Activated naive CD4-positive, alpha-beta T cell treated with anti-CD3 and anti-CD28 coated beads for 36 hours (primary cell): Measurements from ENCODE around the gene MYO6. TPM values are rescaled to one million over a fixed set of nuclear protein-coding genes. Genes with fewer than 3 reads are reported as not detected.

Experiments
- CTCF ChIA-PET: fragments of 350-600 bp; sonication (Branson Sonifier 250); formaldehyde crosslinking; loops from one replicate; lab custom pipeline; 2021; ENCODE audit warnings: antibody characterized with exemption; lab: Charles Lee
- DNase-seq: peaks from one replicate; pipeline ENCODE4 v3.0.0-alpha.2; 2020
- H3K27ac Mint-ChIP-seq: one replicate; pipeline ENCODE4 v1.8.0; 2021; ENCODE audit warnings: mild to moderate bottlenecking, mixed read lengths
- H3K27me3 Mint-ChIP-seq: one replicate; pipeline ENCODE4 v1.8.0; 2021; ENCODE audit warnings: low read depth, mixed read lengths
- H3K36me3 Mint-ChIP-seq: one replicate; pipeline ENCODE4 v1.8.0; 2021; ENCODE audit warnings: low read depth, mixed read lengths
- H3K4me1 Mint-ChIP-seq: one replicate; pipeline ENCODE4 v1.8.0; 2021; ENCODE audit warnings: low read depth, mixed read lengths
- H3K4me3 Mint-ChIP-seq: one replicate; pipeline ENCODE4 v1.8.0; 2021; ENCODE audit warnings: mild to moderate bottlenecking, moderate library complexity, mixed read lengths
- H3K9me3 Mint-ChIP-seq: one replicate; pipeline ENCODE4 v1.8.0; 2021; ENCODE audit warnings: mixed read lengths
- intact Hi-C: fragments of 100-400 bp; cut with micrococcal nuclease; formaldehyde crosslinking; loops from one replicate; pipeline ENCODE4 v1.15.1; 2023
- total RNA-seq, 2 experiments: library from RNA; stranded (reverse); gene quantifications; one replicate each; pipeline ENCODE4 v1.2.3, GENCODE V29; 2021

The MYO6 gene
- total RNA-seq, 2 experiments from 2014 or later: 1.8 to 2.0 TPM

- H3K27ac Mint-ChIP-seq: no peak overlapping the region
- H3K9me3 Mint-ChIP-seq: no peaks in the 10 kb centered on the region
- intact Hi-C loops: no loop called here
- CTCF ChIA-PET: interaction anchor here (0.7 kb wide), 1 partner anchor 12 kb away, joined by 3 read pairs; no protein-coding TSS in a partner anchor
- H3K4me1 Mint-ChIP-seq: no peaks in the 10 kb centered on the region
- H3K27me3 Mint-ChIP-seq: no peaks in the 10 kb centered on the region
- H3K36me3 Mint-ChIP-seq: no peaks in the 10 kb centered on the region
- DNase-seq: no peak
- no peak overlapping the region for H3K4me3 Mint-ChIP-seq
Measured at GRCh38 chr6:75776461-75776860, 27.4 kb downstream of the MYO6 start.

- H3K9me3 Mint-ChIP-seq: no peaks in the 10 kb centered on the region
- H3K4me3 Mint-ChIP-seq: no peak overlapping the region
- CTCF ChIA-PET: interaction anchor here (0.9 kb wide), 1 partner anchor 114 kb away, joined by 3 read pairs; no protein-coding TSS in a partner anchor
- peaks cover 8% of the 10 kb centered on the region for H3K4me1 Mint-ChIP-seq
- intact Hi-C loops: no loop called here
- H3K36me3 Mint-ChIP-seq: no peaks in the 10 kb centered on the region
- H3K27ac Mint-ChIP-seq: no peak overlapping the region
- DNase-seq: no peak
- peaks cover 2% of the 10 kb centered on the region for H3K27me3 Mint-ChIP-seq
Measured at GRCh38 chr6:75778757-75779156, 29.7 kb downstream of the MYO6 start.

GRCh38 chr6:75786152-75786551, 37.1 kb downstream of the MYO6 start:
- peaks cover 6% of the 10 kb centered on the region for H3K27me3 Mint-ChIP-seq
- no peaks in the 10 kb centered on the region for H3K9me3 Mint-ChIP-seq
- CTCF ChIA-PET: no interaction called here
- H3K4me1 Mint-ChIP-seq: peaks cover 8% of the 10 kb centered on the region
- no peak overlapping the region for H3K4me3 Mint-ChIP-seq
- H3K27ac Mint-ChIP-seq: no peak overlapping the region
- intact Hi-C loops: no loop called here
- DNase-seq: no peak
- H3K36me3 Mint-ChIP-seq: no peaks in the 10 kb centered on the region

GRCh38 chr6:75788894-75789293, 39.9 kb downstream of the MYO6 start:
- no peaks in the 10 kb centered on the region for H3K9me3 Mint-ChIP-seq

GRCh38 chr6:75791881-75792280, 42.8 kb downstream of the MYO6 start:
- intact Hi-C loops: no loop called here

More at GRCh38 chr6:75788894-75789293, 39.9 kb downstream of the MYO6 start:
- CTCF ChIA-PET: no interaction called here
- DNase-seq: no peak
- Mint-ChIP-seq H3K4me3 (no peak overlapping the region), H3K36me3 (no peaks in the 10 kb centered on the region), H3K4me1 (no peaks in the 10 kb centered on the region), H3K27me3 (peaks cover 6% of the 10 kb centered on the region), H3K27ac (no peak overlapping the region)
- intact Hi-C loops: no loop called here

GRCh38 chr6:75794351-75794846, 45.4 kb downstream of the MYO6 start:
- Mint-ChIP-seq H3K27ac (no peak overlapping the region), H3K36me3 (no peaks in the 10 kb centered on the region), H3K4me3 (no peak overlapping the region), H3K4me1 (no peaks in the 10 kb centered on the region), H3K27me3 (peaks cover 19% of the 10 kb centered on the region), H3K9me3 (no peaks in the 10 kb centered on the region)
- CTCF ChIA-PET: interaction anchor here (0.9 kb wide), 1 partner anchor 18 kb away, joined by 3 read pairs; no protein-coding TSS in a partner anchor
- no peak for DNase-seq
- intact Hi-C loops: no loop called here

More at GRCh38 chr6:75791881-75792280, 42.8 kb downstream of the MYO6 start:
- no peak overlapping the region for H3K4me3 Mint-ChIP-seq
- peaks cover 15% of the 10 kb centered on the region for H3K27me3 Mint-ChIP-seq
- CTCF ChIA-PET: interaction anchor here (0.6 kb wide), 1 partner anchor 261 kb away, joined by 3 read pairs; no protein-coding TSS in a partner anchor
- DNase-seq: no peak
- H3K36me3 Mint-ChIP-seq: no peaks in the 10 kb centered on the region
- H3K9me3 Mint-ChIP-seq: no peaks in the 10 kb centered on the region
- no peak overlapping the region for H3K27ac Mint-ChIP-seq
- H3K4me1 Mint-ChIP-seq: no peaks in the 10 kb centered on the region

GRCh38 chr6:75794954-75795739, 46.1 kb downstream of the MYO6 start:
- intact Hi-C loops: no loop called here
- H3K27me3 Mint-ChIP-seq: peaks cover 19% of the 10 kb centered on the region
- no peaks in the 10 kb centered on the region for H3K4me1 Mint-ChIP-seq
- no peak overlapping the region for H3K4me3 Mint-ChIP-seq
- H3K27ac Mint-ChIP-seq: no peak overlapping the region
- H3K36me3 Mint-ChIP-seq: no peaks in the 10 kb centered on the region
- CTCF ChIA-PET: interaction anchor here (0.9 kb wide), 1 partner anchor 18 kb away, joined by 3 read pairs; no protein-coding TSS in a partner anchor
- H3K9me3 Mint-ChIP-seq: no peaks in the 10 kb centered on the region
- no peak for DNase-seq

GRCh38 chr6:75796723-75797122, 47.7 kb downstream of the MYO6 start:
- Mint-ChIP-seq H3K4me1 (no peaks in the 10 kb centered on the region), H3K4me3 (no peak overlapping the region), H3K27me3 (peaks cover 19% of the 10 kb centered on the region), H3K36me3 (no peaks in the 10 kb centered on the region), H3K9me3 (no peaks in the 10 kb centered on the region), H3K27ac (no peak overlapping the region)
- no peak for DNase-seq
- CTCF ChIA-PET: no interaction called here
- intact Hi-C loops: no loop called here

GRCh38 chr6:75800133-75800532, 51.1 kb downstream of the MYO6 start:
- Mint-ChIP-seq H3K9me3 (no peaks in the 10 kb centered on the region), H3K4me3 (no peak overlapping the region), H3K27ac (no peak overlapping the region), H3K4me1 (no peaks in the 10 kb centered on the region), H3K36me3 (no peaks in the 10 kb centered on the region), H3K27me3 (peaks cover 9% of the 10 kb centered on the region)
- DNase-seq: no peak
- intact Hi-C loops: no loop called here
- CTCF ChIA-PET: no interaction called here

- peaks cover 7% of the 10 kb centered on the region for H3K27me3 Mint-ChIP-seq
- H3K4me1 Mint-ChIP-seq: no peaks in the 10 kb centered on the region
- no peak overlapping the region for H3K4me3 Mint-ChIP-seq
- no peaks in the 10 kb centered on the region for H3K36me3 Mint-ChIP-seq
- CTCF ChIA-PET: no interaction called here
- H3K27ac Mint-ChIP-seq: no peak overlapping the region
- intact Hi-C loops: no loop called here
- no peaks in the 10 kb centered on the region for H3K9me3 Mint-ChIP-seq
- no peak for DNase-seq
Measured at GRCh38 chr6:75800708-75801505, 51.9 kb downstream of the MYO6 start.

- intact Hi-C loops: no loop called here
- Mint-ChIP-seq H3K4me1 (no peaks in the 10 kb centered on the region), H3K9me3 (peaks cover 8% of the 10 kb centered on the region)
Measured at GRCh38 chr6:75802366-75802765, 53.3 kb downstream of the MYO6 start.

GRCh38 chr6:75808507-75808906, 59.5 kb downstream of the MYO6 start:
- Mint-ChIP-seq H3K4me3 (no peak overlapping the region), H3K36me3 (no peaks in the 10 kb centered on the region), H3K4me1 (no peaks in the 10 kb centered on the region), H3K27me3 (no peaks in the 10 kb centered on the region), H3K9me3 (peaks cover 8% of the 10 kb centered on the region), H3K27ac (no peak overlapping the region)
- DNase-seq: no peak
- intact Hi-C loops: no loop called here
- CTCF ChIA-PET: no interaction called here

More at GRCh38 chr6:75802366-75802765, 53.3 kb downstream of the MYO6 start:
- Mint-ChIP-seq H3K27me3 (peaks cover 5% of the 10 kb centered on the region), H3K4me3 (no peak overlapping the region), H3K27ac (no peak overlapping the region), H3K36me3 (no peaks in the 10 kb centered on the region)
- DNase-seq: no peak
- CTCF ChIA-PET: interaction anchor here (0.6 kb wide), 1 partner anchor 47 kb away, joined by 5 read pairs; no protein-coding TSS in a partner anchor
